Fibroblast of lung (primary cell): ENCODE results near the gene SAV1.
"Not testable (repeated sequence)": the region's sequence is repeated elsewhere in the genome, so short reads cannot be mapped to it uniquely, and the experiment has no call there.

Experiments used
- CTCF ChIP-seq, 2 donors: IDR thresholded peaks in 1 of 2; conservative IDR thresholded peaks in 1 of 2; 1 replicate in 1 of 2; 2 replicates in 1 of 2; pipeline ENCODE4 v1.5.1; 2011 to 2012; ENCODE audit warnings: low read length in 2 of 2, control low read depth in 1 of 2, inconsistent platforms in 1 of 2, low read depth in 1 of 2, mild to moderate bottlenecking in 1 of 2
- EZH2 ChIP-seq: IDR thresholded peaks from 2 replicates; pipeline ENCODE4 v1.5.1; 2012; ENCODE audit warnings: low read length, control low read depth, mild to moderate bottlenecking; ENCODE audit errors: missing control alignments

GRCh38 chr14:50624947-50625346 is 43.2 kb downstream of the SAV1 start:
- TF ChIP-seq CTCF (conservative IDR thresholded peaks at IDR 0.05 in 1 of 2, IDR thresholded peaks at IDR 0.05 in 1 of 2; ENCODE audit: low read depth in 1 of 2, low read length in 2 of 2); EZH2: not testable (repeated sequence)
